HEK293 (cell line): ENCODE results near the gene HBP1.

Experiments
- CTCF ChIP-seq: fragments of 450-650 bp; formaldehyde crosslinking; IDR thresholded peaks from 2 replicates; pipeline ENCODE4 v1.5.1; 2016; ENCODE audit warnings: missing biosample characterization, missing genetic modification characterization
- REST ChIP-seq: fragments of 450-650 bp; formaldehyde crosslinking; IDR thresholded peaks from 2 replicates; pipeline ENCODE4 v1.5.1; 2016; ENCODE audit warnings: missing biosample characterization, missing genetic modification characterization
- ZBTB26 ChIP-seq: fragments of 450-650 bp; formaldehyde crosslinking; optimal IDR thresholded peaks from 2 replicates; pipeline ENCODE3; 2016; ENCODE audit warnings: missing biosample characterization, mild to moderate bottlenecking, missing genetic modification characterization
- ZNF146 ChIP-seq: fragments of 450-650 bp; formaldehyde crosslinking; IDR thresholded peaks from 2 replicates; pipeline ENCODE4 v1.5.1; 2016; ENCODE audit warnings: missing biosample characterization, missing genetic modification characterization
- ZNF311 ChIP-seq: fragments of 450-650 bp; formaldehyde crosslinking; IDR thresholded peaks from 2 replicates; pipeline ENCODE4 v1.5.1; 2017; ENCODE audit warnings: missing biosample characterization, missing genetic modification characterization, borderline replicate concordance
- ZNF677 ChIP-seq: fragments of 450-650 bp; IDR thresholded peaks from 2 replicates; pipeline ENCODE4 v1.5.0; 2018; ENCODE audit warnings: missing biosample characterization, mild to moderate bottlenecking, missing genetic modification characterization, moderate library complexity
- ZNF692 ChIP-seq: fragments of 450-650 bp; formaldehyde crosslinking; IDR thresholded peaks from 2 replicates; pipeline ENCODE4 v1.5.1; 2016; ENCODE audit warnings: missing biosample characterization, missing genetic modification characterization
- ZNF792 ChIP-seq: fragments of 450-650 bp; formaldehyde crosslinking; IDR thresholded peaks from 2 replicates; pipeline ENCODE4 v1.5.1; 2016; ENCODE audit warnings: missing biosample characterization, missing genetic modification characterization
- ZXDB ChIP-seq: fragments of 450-650 bp; formaldehyde crosslinking; IDR thresholded peaks from 2 replicates; pipeline ENCODE4 v1.5.1; 2016; ENCODE audit warnings: missing biosample characterization, missing genetic modification characterization

- TF ChIP-seq CTCF: no peak
- TF ChIP-seq REST (tag by site-specific recombination): no peak
- TF ChIP-seq ZNF792: no peak
- TF ChIP-seq ZBTB26 (tag by site-specific recombination): no peak
- no peak for TF ChIP-seq ZXDB (tag by site-specific recombination)
- TF ChIP-seq ZNF146 (tag by site-specific recombination): no peak
- TF ChIP-seq ZNF692 (tag by site-specific recombination): no peak
- no peak for TF ChIP-seq ZNF311 (tag by site-specific recombination)
- no peak for TF ChIP-seq ZNF677
These were observed 39.3 kb downstream of the HBP1 start for GRCh38 chr7:107208024-107208521.
